Ascending aorta (tissue), 2 donors: Measurements from ENCODE around the gene AIFM3. TPM values are rescaled to one million over a fixed set of nuclear protein-coding genes. Genes with fewer than 3 reads are reported as not detected.

Source experiments
- DNase-seq, 2 donors: peaks; one replicate each; pipeline ENCODE4 v3.0.0-alpha.2; 2019; ENCODE audit warnings: low spot score in 2 of 2
- H3K27ac ChIP-seq, 2 donors: fragments of 200-600 bp; sonication (generic); one replicate each; pipeline ENCODE4 v1.5.1; 2016 to 2017; ENCODE audit warnings: mild to moderate bottlenecking in 1 of 2
- H3K27me3 ChIP-seq: fragments of 200-600 bp; sonication (generic); one replicate; pipeline ENCODE4 v1.5.1; 2017
- H3K36me3 ChIP-seq, 2 donors: fragments of 200-600 bp; sonication (generic); one replicate each; pipeline ENCODE4 v1.5.1; 2016
- H3K4me1 ChIP-seq, 2 donors: fragments of 200-600 bp; sonication (generic); one replicate each; pipeline ENCODE4 v1.5.1; 2016 to 2017; ENCODE audit warnings: mild to moderate bottlenecking in 1 of 2
- H3K4me3 ChIP-seq, 2 donors: fragments of 200-600 bp; sonication (generic); one replicate each; pipeline ENCODE4 v1.5.1; 2016 to 2017; ENCODE audit warnings: mild to moderate bottlenecking in 1 of 2
- H3K9me3 ChIP-seq, 2 donors: fragments of 200-600 bp; sonication (generic); one replicate each; pipeline ENCODE4 v1.5.1; 2016
- CTCF ChIP-seq, 3 experiments: fragments of 200-600 bp in 2 of 3; fragments of 450-650 bp in 1 of 3; sonication (generic) in 2 of 3; IDR thresholded peaks; one replicate each; pipeline ENCODE4 v1.5.1; 2016 to 2019; ENCODE audit warnings: antibody characterized with exemption in 3 of 3, mild to moderate bottlenecking in 1 of 3, moderate library complexity in 1 of 3
- intact Hi-C: fragments of 100-400 bp; cut with DNase I; formaldehyde crosslinking; loops from one replicate; pipeline ENCODE4 v1.15.1; 2023
- total RNA-seq: library from RNA; depleted of rRNA; stranded (reverse); fragments of >200 nt; gene quantifications from one replicate; pipeline ENCODE4 v1.1.0, GENCODE V29; 2016

The AIFM3 gene
- total RNA-seq, 1 donor from 2014 or later, result not detected

DNA sequence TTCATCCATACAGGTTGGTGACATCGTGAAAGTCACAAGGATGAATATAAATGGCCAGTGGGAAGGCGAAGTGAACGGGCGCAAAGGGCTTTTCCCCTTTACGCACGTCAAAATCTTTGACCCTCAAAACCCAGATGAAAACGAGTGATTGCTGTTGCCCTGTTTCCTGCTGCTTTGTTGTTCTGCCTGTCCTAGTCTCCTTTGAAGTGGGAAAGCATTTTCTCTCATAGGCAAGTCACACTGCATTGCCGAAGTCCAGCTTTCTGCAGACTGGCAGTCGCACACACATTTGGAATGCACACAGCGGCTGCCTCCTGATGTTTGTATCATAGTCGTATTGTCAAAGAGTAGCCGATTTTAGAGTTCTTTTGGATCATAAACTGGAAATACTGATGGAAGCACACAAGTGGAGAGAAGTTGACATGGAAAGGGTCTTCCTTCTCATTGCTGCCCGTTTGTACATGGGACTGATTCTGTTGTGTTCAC is 17.3 kb upstream of the AIFM3 start:
- H3K27ac ChIP-seq, result no peak overlapping the region
- DNase-seq, result no peak
- H3K4me1 ChIP-seq, result peaks cover 0 to 12% of the 10 kb centered on the region in 2 donors
- H3K9me3 ChIP-seq, result no peaks in the 10 kb centered on the region
- no peak overlapping the region for H3K4me3 ChIP-seq
- no peaks in the 10 kb centered on the region for H3K27me3 ChIP-seq
- H3K36me3 ChIP-seq, result peaks cover 14 to 42% of the 10 kb centered on the region in 2 donors
- TF ChIP-seq CTCF (IDR thresholded peaks at IDR 0.05), result no peak
- intact Hi-C loops, result no loop called here

DNA sequence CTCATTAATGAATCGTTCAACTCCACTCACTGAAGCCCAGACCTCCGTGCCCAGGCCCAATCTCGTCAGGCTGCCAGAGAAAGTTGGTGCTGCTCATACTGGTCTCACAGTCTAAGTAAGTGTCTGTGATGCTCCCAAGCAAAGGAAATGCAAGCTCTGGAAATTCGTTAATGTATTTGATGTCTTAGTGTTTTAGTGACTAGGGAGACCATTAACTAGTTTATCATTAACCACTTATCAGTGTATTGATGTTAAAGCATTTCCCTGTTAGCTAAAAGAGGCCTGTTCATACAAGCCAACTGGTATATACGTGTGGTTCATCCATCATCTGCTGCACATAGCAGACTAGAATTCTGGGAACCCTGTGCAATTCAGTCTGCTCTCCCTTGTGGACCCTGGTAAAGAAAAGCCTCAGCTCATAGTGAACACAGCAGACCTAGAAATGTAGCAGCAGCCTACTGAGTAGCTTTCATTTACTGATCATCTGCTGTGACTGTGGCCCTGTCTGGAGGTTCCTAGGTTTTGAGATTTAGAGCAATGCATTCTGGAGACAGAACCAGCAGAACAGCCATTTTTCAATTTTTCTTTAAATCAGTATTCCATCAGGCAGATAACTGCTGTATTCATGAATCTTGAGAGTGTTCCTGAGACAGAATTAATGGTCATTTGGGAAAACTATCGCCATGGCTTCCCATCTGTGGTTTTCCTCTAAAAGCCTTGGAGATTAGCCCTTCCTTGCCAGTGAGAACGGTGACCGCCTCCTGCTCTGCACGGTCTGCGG is 15.7 kb upstream of the AIFM3 start:
- peaks cover 0 to 1% of the 10 kb centered on the region in 2 donors for H3K4me1 ChIP-seq
- H3K4me3 ChIP-seq, result no peak overlapping the region
- no peaks in the 10 kb centered on the region for H3K27me3 ChIP-seq
- H3K27ac ChIP-seq, result no peak overlapping the region
- peaks cover 14 to 42% of the 10 kb centered on the region in 2 donors for H3K36me3 ChIP-seq
- no peak for TF ChIP-seq CTCF (IDR thresholded peaks at IDR 0.05)
- intact Hi-C loops, result no loop called here
- DNase-seq, result no peak
- H3K9me3 ChIP-seq, result no peaks in the 10 kb centered on the region

- peaks cover 0 to 4% of the 10 kb centered on the region in 2 donors for H3K4me1 ChIP-seq
- intact Hi-C loops, result no loop called here
- no peak overlapping the region for H3K27ac ChIP-seq
- no peak for TF ChIP-seq CTCF (IDR thresholded peaks at IDR 0.05)
- H3K27me3 ChIP-seq, result no peaks in the 10 kb centered on the region
- H3K36me3 ChIP-seq, result peaks cover 14 to 42% of the 10 kb centered on the region in 2 donors
- DNase-seq, result no peak
- no peaks in the 10 kb centered on the region for H3K9me3 ChIP-seq
- H3K4me3 ChIP-seq, result no peak overlapping the region
Measured at GRCh38 chr22:20951932-20952380, 15.1 kb upstream of the AIFM3 start.

DNA sequence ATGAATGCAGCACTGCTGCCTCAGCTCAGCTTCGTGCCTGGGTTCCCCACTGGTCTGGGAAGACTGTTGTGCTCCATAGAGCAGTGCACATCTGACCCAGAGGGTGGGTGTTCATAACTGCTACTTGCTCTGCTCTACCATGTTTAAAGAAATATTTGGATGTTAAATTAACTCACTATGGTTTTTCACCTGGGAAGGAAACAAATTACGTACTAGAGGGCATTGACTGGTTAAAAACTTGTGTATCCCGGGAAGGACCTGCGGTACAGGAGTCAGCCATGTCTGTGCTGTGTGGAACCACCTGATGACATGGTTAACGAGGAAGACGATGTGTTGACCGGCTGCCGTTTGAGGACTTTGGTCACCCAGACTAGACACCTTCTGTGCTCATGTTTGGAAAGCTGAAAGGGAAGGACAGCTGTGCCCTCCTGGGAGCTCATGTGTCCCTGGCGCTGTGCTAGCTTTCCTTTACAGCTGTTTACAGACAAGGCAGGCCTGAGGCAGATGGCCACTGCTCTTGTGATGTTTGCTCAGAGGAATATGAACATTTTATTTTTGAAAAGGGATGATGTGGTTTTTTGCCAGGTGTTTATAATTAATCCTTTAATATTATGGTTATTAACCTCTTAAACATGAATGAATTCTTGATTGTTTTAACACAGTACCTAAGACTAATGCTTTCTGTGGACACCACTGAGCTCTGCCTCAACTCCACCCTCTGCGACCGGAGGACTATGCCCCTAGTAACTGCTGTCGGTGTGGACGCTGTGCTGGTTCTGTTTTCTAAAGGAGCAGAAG is 14.3 kb upstream of the AIFM3 start:
- TF ChIP-seq CTCF (IDR thresholded peaks at IDR 0.05), result no peak
- no peak for DNase-seq
- no peaks in the 10 kb centered on the region for H3K9me3 ChIP-seq
- H3K4me1 ChIP-seq, result peaks cover 0 to 4% of the 10 kb centered on the region in 2 donors
- H3K36me3 ChIP-seq, result peaks cover 14 to 42% of the 10 kb centered on the region in 2 donors
- intact Hi-C loops, result no loop called here
- H3K4me3 ChIP-seq, result no peak overlapping the region
- no peaks in the 10 kb centered on the region for H3K27me3 ChIP-seq
- H3K27ac ChIP-seq, result no peak overlapping the region

- Histone ChIP-seq H3K27me3 (no peaks in the 10 kb centered on the region), H3K27ac (no peak overlapping the region), H3K36me3 (peaks cover 14 to 42% of the 10 kb centered on the region in 2 donors), H3K4me1 (peaks cover 0 to 4% of the 10 kb centered on the region in 2 donors), H3K9me3 (no peaks in the 10 kb centered on the region), H3K4me3 (no peak overlapping the region)
- intact Hi-C loops, result no loop called here
- no peak for TF ChIP-seq CTCF (IDR thresholded peaks at IDR 0.05)
- DNase-seq, result no peak
Measured at GRCh38 chr22:20953342-20953608, 13.8 kb upstream of the AIFM3 start.
